Measurements from ENCODE around the gene IKBKE.

- TF ChIP-seq POLR2A (IDR thresholded peaks at IDR 0.05) (no peak), POLR2AphosphoS5 (IDR thresholded peaks at IDR 0.05) (peak in 1 of 3 donors; percentile 9)
These were observed 9.3 kb upstream of the IKBKE start for GRCh38 chr1:206460836-206461426.

All from suprapubic skin (tissue), 4 donors.